Inflammatory macrophage treated with lipopolysaccharide for 4 hours (primary cell): ENCODE measurements around the gene ZEB1.
"Not testable (repeated sequence)": the region's sequence is repeated elsewhere in the genome, so short reads cannot be mapped to it uniquely, and the experiment has no call there.

Experiments
- DNase-seq: peaks from one replicate; pipeline ENCODE4 v3.0.0-alpha.2; 2020

Gene ZEB1

GRCh38 chr10:31372439-31372838 is 53.4 kb downstream of the ZEB1 start:
- DNase-seq, result no peak

GRCh38 chr10:31374146-31374696 is 55.2 kb downstream of the ZEB1 start:
- DNase-seq, result no peak

DNA sequence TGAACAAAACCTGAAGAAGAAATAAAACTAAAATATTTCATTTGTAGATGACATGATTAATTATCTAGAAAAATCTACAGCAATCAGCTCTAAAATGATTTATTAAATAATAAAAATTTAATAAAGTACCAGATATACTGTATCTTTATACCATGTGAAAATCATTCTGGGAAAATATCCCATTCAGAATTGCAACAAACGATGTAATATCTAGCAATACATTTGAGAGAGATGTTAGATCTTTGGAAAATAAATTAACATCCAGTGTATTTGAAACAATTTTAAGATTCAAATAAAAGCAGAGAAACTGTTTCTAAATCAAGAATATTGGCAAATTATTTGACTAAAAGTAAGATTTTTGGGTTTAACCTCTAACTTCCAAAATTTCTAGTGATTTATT is 62.2 kb downstream of the ZEB1 start:
- no peak for DNase-seq

GRCh38 chr10:31381766-31382316 is 62.8 kb downstream of the ZEB1 start:
- DNase-seq, result no peak

DNA sequence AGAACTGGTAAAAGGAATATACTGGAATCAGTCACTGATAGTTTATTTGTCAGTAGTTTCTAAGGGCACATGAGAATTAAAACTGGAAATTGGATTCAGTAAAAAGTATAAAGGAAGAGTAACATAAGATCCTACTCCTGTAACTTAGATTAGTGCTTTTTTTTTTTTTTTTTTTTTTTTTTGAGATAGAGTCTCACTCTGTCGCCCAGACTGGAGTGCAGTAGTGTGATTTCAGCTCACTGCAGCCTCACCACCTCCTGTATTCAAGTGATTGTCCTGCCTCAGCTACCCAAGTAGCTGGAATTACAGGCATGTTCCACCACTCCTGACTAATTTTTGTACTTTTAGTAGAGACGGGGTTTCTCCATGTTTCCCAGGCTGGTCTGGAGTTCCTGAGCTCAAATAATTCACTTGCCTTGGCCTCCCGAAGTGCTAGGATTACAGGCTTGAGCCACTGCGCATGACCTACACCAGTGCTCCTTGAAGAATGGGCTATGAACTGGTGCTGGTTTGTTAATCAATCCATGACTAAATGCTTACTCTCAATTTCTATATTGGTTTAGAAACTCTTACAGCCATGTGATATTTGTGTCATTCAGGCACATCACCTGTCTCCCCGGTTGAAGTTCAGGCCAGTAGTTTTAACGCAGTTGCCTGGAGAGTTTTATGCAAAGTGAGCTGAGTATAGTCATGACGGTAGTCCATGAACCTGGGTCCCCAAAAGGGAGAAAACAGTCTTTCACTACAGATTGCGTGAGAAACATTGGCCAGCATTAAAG is 65.0 kb downstream of the ZEB1 start:
- no peak for DNase-seq

DNA sequence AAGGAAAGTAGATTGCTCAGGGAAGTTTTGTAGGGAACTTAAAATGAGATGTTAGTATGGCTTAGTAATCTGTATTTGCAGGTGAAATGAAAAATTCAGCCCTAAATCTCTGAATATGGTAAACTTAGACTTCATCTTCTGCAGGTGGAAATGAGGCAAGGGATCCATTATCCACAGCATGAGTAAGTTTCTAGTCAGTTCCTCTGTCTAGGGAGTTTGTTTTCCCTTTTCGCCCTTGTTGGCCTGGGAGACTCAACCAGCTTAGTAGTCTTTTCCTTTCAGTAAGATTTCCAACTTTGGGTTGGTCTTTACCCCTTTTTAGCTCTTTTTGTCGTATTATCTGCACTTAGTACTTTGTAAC is 65.6 kb downstream of the ZEB1 start:
- DNase-seq, result no peak

- DNase-seq, result no peak
Observed at GRCh38 chr10:31390804-31391203, 71.8 kb downstream of the ZEB1 start.

DNA sequence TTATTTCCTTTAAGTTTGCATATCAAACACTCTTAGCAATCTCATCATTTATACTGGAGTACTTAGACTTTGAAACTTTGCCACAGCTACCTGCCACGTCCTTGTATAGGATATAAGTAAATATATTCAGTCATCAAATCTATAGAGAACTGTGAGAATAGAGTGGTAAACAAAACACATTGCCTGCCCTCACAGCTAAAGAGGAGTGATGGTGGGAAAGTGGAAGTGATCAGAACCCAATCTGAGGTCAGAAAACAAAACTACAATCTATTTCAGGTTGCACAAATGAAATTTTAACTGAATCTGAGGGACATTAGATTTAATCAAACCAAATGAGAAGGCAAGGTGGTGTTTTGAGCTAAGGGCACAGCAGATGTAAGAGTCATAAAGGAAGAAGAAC is 74.8 kb downstream of the ZEB1 start:
- no peak for DNase-seq

DNA sequence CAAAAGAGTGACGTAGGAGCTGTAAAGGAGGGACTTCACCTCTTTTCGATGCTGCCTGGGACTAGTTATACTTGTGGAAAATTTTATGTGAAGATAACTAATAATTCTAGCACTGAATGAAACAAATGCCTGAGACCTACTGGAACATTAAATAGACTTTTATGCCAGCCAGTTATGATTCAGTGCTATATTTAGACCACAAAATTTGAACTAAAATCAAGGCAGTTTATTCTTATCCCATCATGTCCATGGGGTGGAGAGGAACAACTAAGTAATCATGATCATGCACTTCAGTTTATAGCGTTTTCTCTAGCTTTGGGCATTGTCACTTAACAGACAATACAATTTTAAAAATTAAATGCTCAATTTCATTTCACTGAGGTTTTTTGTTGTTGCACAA is 76.7 kb downstream of the ZEB1 start:
- no peak for DNase-seq

DNA sequence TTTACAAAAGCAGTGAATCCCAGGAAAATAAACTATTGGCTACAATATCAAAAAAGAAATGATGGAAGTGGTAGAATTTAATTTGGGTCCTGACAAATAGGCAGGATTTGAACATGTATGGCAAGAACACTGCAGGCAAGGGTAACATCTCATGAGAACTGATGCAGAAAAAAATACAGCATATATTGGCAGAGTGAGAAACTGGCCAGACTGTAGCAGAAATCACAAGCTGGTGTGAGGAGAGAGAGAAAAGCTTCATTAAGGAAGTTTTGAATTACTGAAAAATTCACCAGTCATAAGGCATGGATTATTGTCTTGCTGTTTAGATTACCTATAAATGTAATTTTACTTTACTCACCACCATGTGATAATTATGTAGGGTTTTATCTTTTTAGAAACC is 77.4 kb downstream of the ZEB1 start:
- no peak for DNase-seq

DNA sequence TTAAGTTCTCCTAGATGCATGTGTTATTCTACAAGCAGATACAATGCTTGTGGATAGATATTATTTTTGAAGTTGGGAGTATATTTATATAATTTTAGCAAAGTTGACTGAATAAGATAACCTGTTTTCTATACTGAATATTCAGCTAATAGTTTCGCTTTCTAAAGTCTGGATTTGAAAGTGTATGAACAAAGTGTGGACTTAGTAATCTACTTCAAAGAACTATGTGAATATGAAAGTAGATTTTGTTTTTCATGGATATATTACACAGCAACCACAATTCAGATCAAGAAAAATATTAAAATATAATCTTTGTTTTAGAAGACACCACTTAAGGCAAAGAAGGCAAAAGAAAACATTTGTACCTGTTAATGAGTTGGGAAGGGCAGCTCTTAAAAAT is 78.8 kb downstream of the ZEB1 start:
- DNase-seq, result no peak

DNA sequence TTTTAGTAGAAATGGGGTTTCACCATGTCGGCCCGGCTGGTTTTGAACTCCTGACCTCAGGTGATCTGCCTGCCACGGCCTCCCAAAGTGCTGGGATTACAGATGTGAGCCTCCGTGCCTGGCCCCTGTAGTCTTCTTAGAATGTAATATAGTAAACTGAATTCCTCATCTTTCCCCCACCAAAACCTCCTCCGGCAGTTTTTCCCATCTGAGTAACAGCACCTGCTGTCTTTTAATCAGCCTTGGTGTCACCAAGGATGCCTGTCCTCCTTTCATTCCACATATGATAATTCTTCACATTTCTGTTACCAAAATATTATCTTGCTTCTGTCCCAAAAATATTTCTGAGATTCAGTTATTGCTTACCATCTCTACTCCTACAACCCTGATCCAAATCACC is 80.2 kb downstream of the ZEB1 start:
- DNase-seq, result no peak

GRCh38 chr10:31399631-31400030 is 80.6 kb downstream of the ZEB1 start:
- DNase-seq, result no peak

GRCh38 chr10:31401287-31401686 is 82.3 kb downstream of the ZEB1 start:
- DNase-seq, result no peak

DNA sequence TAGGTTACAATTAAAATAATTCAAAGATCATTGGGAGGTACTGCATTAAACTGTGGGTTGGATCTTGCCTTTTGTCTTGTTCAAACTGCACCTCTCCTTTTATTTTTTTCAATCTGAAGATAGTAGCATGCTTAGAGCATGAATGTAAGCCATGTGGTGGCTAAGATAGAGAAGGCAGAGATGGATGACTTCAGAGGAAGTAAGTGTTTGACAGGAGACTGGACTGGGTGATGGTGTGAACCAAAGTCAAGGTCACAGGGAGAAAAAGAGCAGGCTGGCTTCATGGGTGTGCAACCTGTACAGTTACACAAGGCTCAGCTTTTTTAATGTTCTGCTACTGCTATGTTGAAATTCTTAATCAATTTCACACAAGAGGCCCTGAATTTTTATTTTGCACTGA is 85.6 kb downstream of the ZEB1 start:
- DNase-seq, result no peak

- not testable (repeated sequence) for DNase-seq
Observed at GRCh38 chr10:31405829-31406228, 86.8 kb downstream of the ZEB1 start.

GRCh38 chr10:31412397-31412796 is 93.4 kb downstream of the ZEB1 start:
- not testable (repeated sequence) for DNase-seq

- no peak for DNase-seq
Observed at GRCh38 chr10:31413325-31413724, 94.3 kb downstream of the ZEB1 start.

DNA sequence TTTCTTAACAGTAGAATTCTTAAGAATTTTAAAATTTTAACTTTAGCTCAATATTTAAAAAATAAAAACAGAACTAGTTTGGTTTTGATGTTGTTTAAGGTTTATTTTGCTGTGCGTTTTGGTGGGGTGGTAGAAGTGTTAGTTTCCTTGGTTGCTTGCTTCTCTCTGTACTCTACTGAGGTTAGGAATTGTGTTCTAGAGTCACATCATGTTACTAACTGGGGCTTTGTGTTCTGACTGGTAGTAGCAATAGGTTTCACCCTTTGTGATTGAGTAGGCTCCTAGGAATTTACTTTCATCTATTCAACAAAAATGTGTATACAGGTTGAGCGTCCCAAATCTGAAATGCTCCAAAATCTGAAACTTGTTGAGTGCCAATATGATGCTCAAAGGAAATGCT is 99.5 kb downstream of the ZEB1 start:
- DNase-seq, result no peak

- DNase-seq, result no peak
Observed at GRCh38 chr10:31419394-31420063, 100.5 kb downstream of the ZEB1 start.

DNA sequence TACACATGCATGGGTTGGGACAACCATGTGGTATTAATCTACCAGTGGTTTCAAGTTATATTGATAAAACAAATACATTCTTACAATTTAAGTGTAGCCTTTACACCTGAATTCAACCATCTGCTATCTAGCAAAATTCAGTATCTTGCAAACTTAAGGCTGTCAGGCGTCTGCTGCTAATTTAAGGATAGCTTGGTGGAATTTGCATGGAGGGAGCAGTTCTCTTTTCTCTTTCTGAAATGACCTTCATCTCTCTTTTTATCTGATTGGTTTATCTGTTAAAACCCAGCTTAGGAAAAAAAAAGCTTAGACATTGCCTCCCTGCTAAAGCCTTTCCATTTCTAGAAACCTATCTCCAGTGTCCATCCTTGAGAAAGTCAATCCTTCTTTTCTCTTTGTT is 102.3 kb downstream of the ZEB1 start:
- DNase-seq, result no peak

- no peak for DNase-seq
Observed at GRCh38 chr10:31422634-31423033, 103.6 kb downstream of the ZEB1 start.

DNA sequence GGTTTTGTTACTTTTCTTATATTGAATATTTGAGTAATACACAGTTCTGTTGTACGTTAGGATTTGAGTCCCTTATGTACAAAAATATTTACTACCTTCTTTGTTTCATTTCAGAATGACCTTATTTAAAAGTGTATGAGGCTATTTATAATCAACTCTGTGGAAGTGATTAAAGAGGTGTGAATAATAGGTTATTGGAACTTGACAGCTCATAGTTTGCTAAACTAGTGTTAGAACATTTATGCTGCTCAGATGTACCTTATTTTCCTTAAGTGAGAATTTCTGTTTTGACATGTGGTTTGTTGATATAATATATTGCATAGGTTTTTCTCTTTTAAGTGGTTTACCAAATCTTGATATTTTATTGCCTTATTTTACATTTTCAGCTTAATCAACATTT is 105.5 kb downstream of the ZEB1 start:
- DNase-seq, result no peak

GRCh38 chr10:31426401-31426800 is 107.4 kb downstream of the ZEB1 start:
- DNase-seq, result no peak
